Epithelial cell of proximal tubule (primary cell): Measurements from ENCODE around the gene MAST4. TPM values are rescaled to one million over a fixed set of nuclear protein-coding genes. Genes with fewer than 3 reads are reported as not detected.

Source experiments
- DNase-seq: peaks from one replicate; pipeline ENCODE4 v3.0.0-alpha.2; 2011; ENCODE audit warnings: low read depth
- H3K4me3 ChIP-seq: 2 replicates; pipeline ENCODE4 v1.5.1; 2011; ENCODE audit warnings: low read depth, mild to moderate bottlenecking, low read length
- CTCF ChIP-seq: conservative IDR thresholded peaks from 2 replicates; pipeline ENCODE4 v1.5.1; 2012; ENCODE audit warnings: low read depth, mild to moderate bottlenecking, low read length
- total RNA-seq: library from RNA; depleted of rRNA; stranded (reverse); fragments of >200 nt; gene quantifications from 2 replicates; pipeline ENCODE4 v1.2.3, GENCODE V29; 2015

Gene MAST4
- total RNA-seq, 1 donor from 2014 or later: 17.3 TPM

- no peak for TF ChIP-seq CTCF
- no peak for DNase-seq
- no peak overlapping the region for H3K4me3 ChIP-seq
Observed at GRCh38 chr5:66869347-66869746, 273.2 kb downstream of the MAST4 start.

- no peak for TF ChIP-seq CTCF
- H3K4me3 ChIP-seq: no peak overlapping the region
- no peak for DNase-seq
Observed at GRCh38 chr5:66870708-66871107, 274.5 kb downstream of the MAST4 start.

- no peak overlapping the region for H3K4me3 ChIP-seq
Observed at GRCh38 chr5:66871651-66872050, 275.5 kb downstream of the MAST4 start.

GRCh38 chr5:66872736-66873331 lies 276.6 kb downstream of the MAST4 start:
- H3K4me3 ChIP-seq: no peak overlapping the region
- TF ChIP-seq CTCF: no peak
- no peak for DNase-seq

More at GRCh38 chr5:66871651-66872050, 275.5 kb downstream of the MAST4 start:
- no peak for TF ChIP-seq CTCF
- DNase-seq: no peak

GRCh38 chr5:66874004-66874403 lies 277.8 kb downstream of the MAST4 start:
- DNase-seq: no peak
- TF ChIP-seq CTCF: no peak
- no peak overlapping the region for H3K4me3 ChIP-seq

GRCh38 chr5:66875315-66875714 lies 279.1 kb downstream of the MAST4 start:
- no peak for DNase-seq
- no peak for TF ChIP-seq CTCF
- no peak overlapping the region for H3K4me3 ChIP-seq

GRCh38 chr5:66876266-66876807 lies 280.1 kb downstream of the MAST4 start:
- TF ChIP-seq CTCF: no peak
- no peak overlapping the region for H3K4me3 ChIP-seq
- no peak for DNase-seq
